Keratinocyte (primary cell): ENCODE results near the gene BFSP1. TPM values are rescaled to one million over a fixed set of nuclear protein-coding genes. Genes with fewer than 3 reads are reported as not detected.
A peak's percentile ranks its signal among the peaks of the same experiment; 100 is the strongest.

ENCODE experiments used
- DNase-seq: peaks from one replicate; pipeline ENCODE4 v3.0.0-alpha.2; 2011; ENCODE audit warnings: low read depth, missing footprints, low spot score
- FAIRE-seq: peaks from 2 replicates; lab custom pipeline; 2011; peaks lifted over from hg19 to GRCh38; lab: Jason Lieb, UNC
- H2AFZ ChIP-seq: 2 replicates; pipeline ENCODE4 v1.6.0; 2012; ENCODE audit warnings: low read length, control low read depth, inconsistent platforms; ENCODE audit not compliant: control insufficient read depth
- H3K27ac ChIP-seq: 2 replicates; pipeline ENCODE4 v1.5.1; 2011; ENCODE audit warnings: low read length; ENCODE audit not compliant: control insufficient read depth, insufficient read depth
- H3K27me3 ChIP-seq: 3 replicates; pipeline ENCODE4 v1.6.0; 2011; ENCODE audit warnings: low read length; ENCODE audit not compliant: control insufficient read depth, insufficient read depth; ENCODE audit errors: extremely low read depth
- H3K36me3 ChIP-seq, 2 experiments: 2 replicates in 1 of 2; 3 replicates in 1 of 2; pipeline ENCODE4 v1.5.1; 2011; ENCODE audit warnings: low read length in 2 of 2, mild to moderate bottlenecking in 1 of 2; ENCODE audit not compliant: control insufficient read depth in 2 of 2, insufficient read depth in 2 of 2; ENCODE audit errors: extremely low read depth in 1 of 2
- H3K4me1 ChIP-seq: 3 replicates; pipeline ENCODE4 v1.5.1; 2011; ENCODE audit warnings: low read length; ENCODE audit not compliant: control insufficient read depth, insufficient read depth; ENCODE audit errors: extremely low read depth
- H3K4me2 ChIP-seq: 3 replicates; pipeline ENCODE4 v1.6.0; 2011; ENCODE audit warnings: low read depth, low read length; ENCODE audit not compliant: control insufficient read depth, insufficient read depth; ENCODE audit errors: extremely low read depth
- H3K4me3 ChIP-seq, 3 experiments: fragments of 200-600 bp in 1 of 3; sonication (generic) in 1 of 3; 2 replicates in 2 of 3; 3 replicates in 1 of 3; pipeline ENCODE4 v1.5.1; 2011 to 2016; ENCODE audit warnings: low read length in 3 of 3, mild to moderate bottlenecking in 3 of 3, control low read depth in 2 of 3, inconsistent platforms in 1 of 3, low read depth in 1 of 3, mixed read lengths in 1 of 3, mixed run types in 1 of 3, moderate library complexity in 1 of 3; ENCODE audit not compliant: control insufficient read depth in 2 of 3, insufficient read depth in 2 of 3; ENCODE audit errors: extremely low read depth in 1 of 3
- H3K79me2 ChIP-seq: 2 replicates; pipeline ENCODE4 v1.6.0; 2012; ENCODE audit warnings: low read length; ENCODE audit not compliant: control insufficient read depth, insufficient read depth
- H3K9ac ChIP-seq: 3 replicates; pipeline ENCODE4 v1.6.0; 2011; ENCODE audit warnings: low read length; ENCODE audit not compliant: control insufficient read depth, insufficient read depth; ENCODE audit errors: extremely low read depth
- H3K9me1 ChIP-seq: 3 replicates; pipeline ENCODE4 v1.6.0; 2011; ENCODE audit warnings: low read length; ENCODE audit not compliant: control insufficient read depth, insufficient read depth; ENCODE audit errors: extremely low read depth
- H3K9me3 ChIP-seq: 2 replicates; pipeline ENCODE4 v1.5.1; 2012; ENCODE audit warnings: low read depth, low read length; ENCODE audit not compliant: control insufficient read depth
- H4K20me1 ChIP-seq: 3 replicates; pipeline ENCODE4 v1.6.0; 2011; ENCODE audit warnings: low read length; ENCODE audit not compliant: control insufficient read depth, insufficient read depth; ENCODE audit errors: extremely low read depth
- CTCF ChIP-seq, 3 experiments: IDR thresholded peaks in 1 of 3; conservative IDR thresholded peaks in 1 of 3; optimal IDR thresholded peaks in 1 of 3; 2 replicates in 2 of 3; 3 replicates in 1 of 3; pipeline versions ENCODE3 to v1.5.1; 2011; ENCODE audit warnings: low read length in 3 of 3, mild to moderate bottlenecking in 3 of 3, moderate library complexity in 2 of 3, control low read depth in 1 of 3, inconsistent platforms in 1 of 3; ENCODE audit not compliant: insufficient read depth in 2 of 3; ENCODE audit errors: extremely low read depth in 1 of 3
- EZH2 ChIP-seq: IDR thresholded peaks from one replicate; pipeline ENCODE4 v1.6.1; 2012; ENCODE audit warnings: inconsistent platforms, mild to moderate bottlenecking, low read length, moderate library complexity
- dilution Hi-C: fragments of 300-500 bp; cut with MboI; formaldehyde crosslinking; loops from one replicate; pipeline ENCODE4 v1.7.0; 2020; ENCODE audit warnings: low sequenced_read_pairs; ENCODE audit not compliant: extremely low pct_ligation_motif_present
- polyA plus RNA-seq, 5 experiments: library from polyadenylated mRNA; depleted of rRNA in 3 of 5; stranded (reverse) in 3 of 5; stranded (forward) in 1 of 5; unstranded in 1 of 5; fragments of >200 nt; gene quantifications; 1 replicate in 1 of 5; 2 replicates in 3 of 5; 3 replicates in 1 of 5; pipeline versions ENCODE4 v1.2.1 to v1.2.3, GENCODE V29; 2011 to 2012; ENCODE audit warnings: missing spikeins in 2 of 5, low read depth in 1 of 5, low replicate concordance in 1 of 5

The BFSP1 gene
- polyA plus RNA-seq, 1 donor (not counting 4 experiments of a cell fraction or from before 2014, with no cell fraction given): 2.2 TPM

- H4K20me1 ChIP-seq: no peaks in the 10 kb centered on the region
- no peaks in the 10 kb centered on the region for H3K79me2 ChIP-seq
- H3K9me1 ChIP-seq: peaks cover 2% of the 10 kb centered on the region
- TF ChIP-seq CTCF (optimal IDR thresholded peaks at IDR 0.05 in 1 of 3, IDR thresholded peaks at IDR 0.05 in 1 of 3, conservative IDR thresholded peaks at IDR 0.05 in 1 of 3; ENCODE audit: extremely low read depth in 1 of 3, insufficient read depth in 2 of 3, low read length in 3 of 3): no peak
- no peak for TF ChIP-seq EZH2
- no peak overlapping the region for H3K9ac ChIP-seq
- H3K4me3 ChIP-seq: no peak overlapping the region
- no peaks in the 10 kb centered on the region for H3K36me3 ChIP-seq
- dilution Hi-C loops: no loop called here
- H3K27me3 ChIP-seq: no peaks in the 10 kb centered on the region
- peaks cover 25% of the 10 kb centered on the region for H3K4me1 ChIP-seq
- no peak overlapping the region for H2AFZ ChIP-seq
- H3K4me2 ChIP-seq: no peak overlapping the region
- no peak overlapping the region for H3K27ac ChIP-seq
- no peak for FAIRE-seq
- no peaks in the 10 kb centered on the region for H3K9me3 ChIP-seq
- no peak for DNase-seq
Observed at GRCh38 chr20:17503301-17504065, 27.7 kb downstream of the BFSP1 start.

- TF ChIP-seq CTCF (optimal IDR thresholded peaks at IDR 0.05 in 1 of 3, IDR thresholded peaks at IDR 0.05 in 1 of 3, conservative IDR thresholded peaks at IDR 0.05 in 1 of 3; ENCODE audit: extremely low read depth in 1 of 3, insufficient read depth in 2 of 3, low read length in 3 of 3): no peak
- no peak for TF ChIP-seq EZH2
- H3K4me3 ChIP-seq: no peak overlapping the region
- H3K79me2 ChIP-seq: no peaks in the 10 kb centered on the region
- H3K27ac ChIP-seq: no peak overlapping the region
- no peaks in the 10 kb centered on the region for H3K27me3 ChIP-seq
- H3K4me2 ChIP-seq: no peak overlapping the region
- no peak for DNase-seq
- H3K9ac ChIP-seq: no peak overlapping the region
- H3K9me1 ChIP-seq: peaks cover 2% of the 10 kb centered on the region
- FAIRE-seq: peak; percentile 44
- no peaks in the 10 kb centered on the region for H3K36me3 ChIP-seq
- peaks cover 25% of the 10 kb centered on the region for H3K4me1 ChIP-seq
- H2AFZ ChIP-seq: no peak overlapping the region
- dilution Hi-C loops: no loop called here
- no peaks in the 10 kb centered on the region for H4K20me1 ChIP-seq
- no peaks in the 10 kb centered on the region for H3K9me3 ChIP-seq
Observed at GRCh38 chr20:17502105-17502504, 29.1 kb downstream of the BFSP1 start.
